DOHH2 (cell line): ENCODE measurements around the gene JADE1.
A peak's percentile ranks its signal among the peaks of the same experiment; 100 is the strongest.

Experiments used
- H3F3A ChIP-seq: fragments of 200-600 bp; sonication (generic), shearing (Covaris generic); 2 replicates; pipeline ENCODE4 v1.6.0; 2016; ENCODE audit warnings: antibody characterized with exemption, mild to moderate bottlenecking; ENCODE audit not compliant: control insufficient read depth, insufficient read depth
- H3K27ac ChIP-seq: fragments of 200-600 bp; sonication (generic); 2 replicates; pipeline ENCODE4 v1.5.1; 2014; ENCODE audit warnings: low read depth, mild to moderate bottlenecking, low read length, moderate library complexity
- H3K27me3 ChIP-seq: fragments of 200-600 bp; sonication (generic); 2 replicates; pipeline ENCODE4 v1.6.1; 2014; ENCODE audit warnings: mild to moderate bottlenecking, low read length, mixed read lengths; ENCODE audit not compliant: control insufficient read depth
- H3K36me3 ChIP-seq: fragments of 200-600 bp; sonication (generic); 2 replicates; pipeline ENCODE4 v1.6.1; 2014; ENCODE audit warnings: mild to moderate bottlenecking, low read length, moderate library complexity, mixed read lengths; ENCODE audit not compliant: control insufficient read depth
- H3K4me1 ChIP-seq: fragments of 200-600 bp; sonication (generic); 2 replicates; pipeline ENCODE4 v1.6.1; 2014; ENCODE audit warnings: mild to moderate bottlenecking, low read length, mixed read lengths; ENCODE audit not compliant: control insufficient read depth
- H3K4me2 ChIP-seq: fragments of 200-600 bp; sonication (generic); 2 replicates; pipeline ENCODE4 v1.6.0; 2014; ENCODE audit warnings: mild to moderate bottlenecking, low read length, moderate library complexity
- H3K4me3 ChIP-seq: fragments of 200-600 bp; sonication (generic); 2 replicates; pipeline ENCODE4 v1.5.1; 2014; ENCODE audit warnings: mild to moderate bottlenecking, low read length, mixed read lengths
- H3K79me2 ChIP-seq: fragments of 200-600 bp; sonication (generic); 2 replicates; pipeline ENCODE4 v1.6.1; 2014; ENCODE audit warnings: mild to moderate bottlenecking, low read length, mixed read lengths; ENCODE audit not compliant: control insufficient read depth
- H3K9me2 ChIP-seq: fragments of 200-600 bp; sonication (generic); replicated peaks from 2 replicates; pipeline ENCODE4 v1.6.1; 2014; ENCODE audit warnings: mild to moderate bottlenecking, low read length, mixed read lengths; ENCODE audit not compliant: control insufficient read depth
- H3K9me3 ChIP-seq: fragments of 200-600 bp; sonication (generic); 2 replicates; pipeline ENCODE4 v1.6.1; 2014; ENCODE audit warnings: antibody characterized with exemption, low read length, mixed read lengths; ENCODE audit not compliant: control insufficient read depth, insufficient read depth
- H4K20me1 ChIP-seq: fragments of 200-600 bp; sonication (generic); 2 replicates; pipeline ENCODE4 v1.6.0; 2014; ENCODE audit warnings: low read depth, mild to moderate bottlenecking, antibody characterized with exemption, low read length, moderate library complexity; ENCODE audit not compliant: control insufficient read depth, insufficient read depth
- EZH2phosphoT487 ChIP-seq: fragments of 200-600 bp; sonication (generic); IDR thresholded peaks from 2 replicates; pipeline ENCODE4 v1.6.1; 2017; ENCODE audit warnings: borderline replicate concordance, mild to moderate bottlenecking, antibody characterized with exemption, low read length, moderate library complexity, mixed read lengths
- TF ChIP-seq, protein P1 (sequence below): fragments of 200-600 bp; sonication (generic); IDR thresholded peaks from one replicate; pipeline ENCODE4 v1.5.1; 2014; ENCODE audit warnings: antibody characterized with exemption, mild to moderate bottlenecking, low read depth, low read length; ENCODE audit not compliant: poor library complexity, severe bottlenecking

Gene JADE1

DNA sequence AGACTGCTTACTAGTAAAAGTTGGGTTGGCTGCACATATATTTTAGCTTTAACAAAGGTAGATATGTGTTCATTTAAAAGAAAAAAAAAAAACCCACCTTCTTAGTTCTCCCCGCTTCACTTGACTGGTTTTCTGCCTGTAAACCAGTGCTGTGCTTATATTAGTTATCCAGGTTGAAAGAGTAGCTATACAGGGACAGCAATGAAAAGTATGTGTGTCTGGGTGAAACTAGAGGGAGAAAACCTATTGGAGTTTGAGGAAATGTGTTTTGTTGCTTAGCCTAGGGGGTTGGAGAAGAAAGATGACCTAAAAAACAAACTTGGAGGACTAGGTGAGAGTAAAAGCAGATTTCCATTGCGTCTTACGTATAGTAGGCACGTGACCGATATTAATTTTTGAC lies 4.5 kb downstream of the JADE1 start:
- H3K9me3 ChIP-seq, result no peaks in the 10 kb centered on the region
- no peaks in the 10 kb centered on the region for H3K9me2 ChIP-seq
- H3K27me3 ChIP-seq, result no peaks in the 10 kb centered on the region
- no peak for TF ChIP-seq EZH2phosphoT487
- TF ChIP-seq, protein P1, sequence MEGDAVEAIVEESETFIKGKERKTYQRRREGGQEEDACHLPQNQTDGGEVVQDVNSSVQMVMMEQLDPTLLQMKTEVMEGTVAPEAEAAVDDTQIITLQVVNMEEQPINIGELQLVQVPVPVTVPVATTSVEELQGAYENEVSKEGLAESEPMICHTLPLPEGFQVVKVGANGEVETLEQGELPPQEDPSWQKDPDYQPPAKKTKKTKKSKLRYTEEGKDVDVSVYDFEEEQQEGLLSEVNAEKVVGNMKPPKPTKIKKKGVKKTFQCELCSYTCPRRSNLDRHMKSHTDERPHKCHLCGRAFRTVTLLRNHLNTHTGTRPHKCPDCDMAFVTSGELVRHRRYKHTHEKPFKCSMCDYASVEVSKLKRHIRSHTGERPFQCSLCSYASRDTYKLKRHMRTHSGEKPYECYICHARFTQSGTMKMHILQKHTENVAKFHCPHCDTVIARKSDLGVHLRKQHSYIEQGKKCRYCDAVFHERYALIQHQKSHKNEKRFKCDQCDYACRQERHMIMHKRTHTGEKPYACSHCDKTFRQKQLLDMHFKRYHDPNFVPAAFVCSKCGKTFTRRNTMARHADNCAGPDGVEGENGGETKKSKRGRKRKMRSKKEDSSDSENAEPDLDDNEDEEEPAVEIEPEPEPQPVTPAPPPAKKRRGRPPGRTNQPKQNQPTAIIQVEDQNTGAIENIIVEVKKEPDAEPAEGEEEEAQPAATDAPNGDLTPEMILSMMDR, result no peak
- H4K20me1 ChIP-seq, result peaks cover 12% of the 10 kb centered on the region
- H3K36me3 ChIP-seq, result peaks cover 54% of the 10 kb centered on the region
- H3F3A ChIP-seq, result peaks cover 19% of the 10 kb centered on the region
- H3K4me3 ChIP-seq, result peak overlapping the region; percentile 94
- H3K79me2 ChIP-seq, result peaks cover 80% of the 10 kb centered on the region
- H3K27ac ChIP-seq, result peak overlapping the region; percentile 32
- peak overlapping the region; percentile 95 for H3K4me2 ChIP-seq
- H3K4me1 ChIP-seq, result peaks cover 65% of the 10 kb centered on the region

DNA sequence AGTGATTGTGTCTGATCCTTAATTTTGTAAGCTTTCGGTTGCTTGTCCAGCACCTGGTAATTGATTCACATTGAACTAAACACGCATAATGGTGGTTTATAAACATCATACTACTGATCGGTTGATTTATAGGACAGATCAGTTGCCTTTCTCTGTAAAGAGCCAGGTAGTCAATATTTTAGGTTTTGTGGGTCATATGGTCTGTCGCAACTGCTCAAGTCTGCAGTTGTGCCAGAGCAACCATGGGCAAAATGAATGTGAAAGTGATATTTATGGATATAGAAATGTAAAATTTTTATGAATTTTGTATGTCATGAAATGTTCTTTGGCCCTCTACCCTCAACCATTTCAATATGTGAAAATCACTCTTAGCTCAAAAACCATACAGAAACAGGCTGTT lies 8.9 kb downstream of the JADE1 start:
- peaks cover 55% of the 10 kb centered on the region for H3K36me3 ChIP-seq
- H3K27me3 ChIP-seq, result no peaks in the 10 kb centered on the region
- H3F3A ChIP-seq, result peaks cover 7% of the 10 kb centered on the region
- H3K9me3 ChIP-seq, result no peaks in the 10 kb centered on the region
- H3K4me1 ChIP-seq, result peaks cover 76% of the 10 kb centered on the region
- H4K20me1 ChIP-seq, result peaks cover 24% of the 10 kb centered on the region
- H3K9me2 ChIP-seq, result no peaks in the 10 kb centered on the region
- no peak overlapping the region for H3K4me3 ChIP-seq
- no peak overlapping the region for H3K4me2 ChIP-seq
- TF ChIP-seq EZH2phosphoT487, result no peak
- TF ChIP-seq, protein P1, result no peak
- H3K79me2 ChIP-seq, result peaks cover 100% of the 10 kb centered on the region
- H3K27ac ChIP-seq, result no peak overlapping the region

DNA sequence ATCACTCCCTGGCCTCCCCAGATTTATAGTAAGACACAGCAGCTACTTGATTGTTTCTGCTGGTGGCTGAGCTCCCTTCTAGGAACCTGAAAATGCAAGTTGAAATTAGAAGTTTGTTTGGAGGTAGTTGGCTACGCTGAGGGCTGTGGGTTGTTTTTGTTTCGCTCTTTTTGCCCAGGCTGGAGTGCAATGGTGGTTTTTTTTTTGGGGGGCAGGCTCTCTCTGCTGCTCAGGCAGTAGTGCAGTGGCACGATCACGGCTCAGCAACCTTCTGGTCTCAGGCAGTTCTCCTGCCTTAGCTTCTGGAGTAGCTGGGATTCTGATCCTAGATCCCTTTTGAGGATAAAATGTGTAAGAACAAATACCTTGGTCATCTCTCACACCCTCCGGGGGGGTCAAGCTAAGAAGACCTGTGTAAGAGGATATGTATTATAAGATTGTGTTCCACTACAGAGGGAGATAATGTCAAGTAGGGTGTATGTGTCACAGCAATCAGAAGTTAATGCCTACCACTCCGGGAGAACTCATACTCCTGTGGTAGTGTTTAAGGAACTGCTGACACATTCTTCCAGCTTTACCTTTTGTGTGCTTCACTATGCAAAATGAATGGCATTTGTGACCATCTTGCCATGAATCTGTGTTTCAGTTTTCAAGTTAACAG lies 9.7 kb downstream of the JADE1 start:
- peaks cover 26% of the 10 kb centered on the region for H4K20me1 ChIP-seq
- peaks cover 100% of the 10 kb centered on the region for H3K79me2 ChIP-seq
- H3K36me3 ChIP-seq, result peaks cover 51% of the 10 kb centered on the region
- no peaks in the 10 kb centered on the region for H3K9me3 ChIP-seq
- H3K27ac ChIP-seq, result no peak overlapping the region
- H3K4me2 ChIP-seq, result no peak overlapping the region
- no peaks in the 10 kb centered on the region for H3K27me3 ChIP-seq
- peaks cover 70% of the 10 kb centered on the region for H3K4me1 ChIP-seq
- no peak for TF ChIP-seq EZH2phosphoT487
- TF ChIP-seq, protein P1, result no peak
- H3F3A ChIP-seq, result peaks cover 4% of the 10 kb centered on the region
- no peaks in the 10 kb centered on the region for H3K9me2 ChIP-seq
- H3K4me3 ChIP-seq, result no peak overlapping the region
